Thyroid gland (tissue), 4 donors: ENCODE data around the gene ARPP21. TPM values are rescaled to one million over a fixed set of nuclear protein-coding genes. Genes with fewer than 3 reads are reported as not detected.

Experiments used
- DNase-seq, 2 donors: peaks; one replicate each; pipeline ENCODE4 v3.0.0-alpha.2; 2019
- H3K27ac ChIP-seq, 3 donors: fragments of 200-600 bp; sonication (generic); 1 replicate in 2 of 3; 2 replicates in 1 of 3; pipeline ENCODE4 v1.5.1; 2016 to 2019; ENCODE audit warnings: mild to moderate bottlenecking in 1 of 3, moderate library complexity in 1 of 3
- H3K27me3 ChIP-seq: fragments of 200-600 bp; sonication (generic); one replicate; pipeline ENCODE4 v1.5.1; 2019
- H3K36me3 ChIP-seq, 2 donors: fragments of 200-600 bp; sonication (generic); one replicate each; pipeline ENCODE4 v1.5.1; 2016 to 2019
- H3K4me1 ChIP-seq, 2 donors: fragments of 200-600 bp; sonication (generic); one replicate each; pipeline ENCODE4 v1.5.1; 2017 to 2019
- H3K4me3 ChIP-seq, 3 donors: fragments of 200-600 bp; sonication (generic); replicated peaks in 1 of 3; 1 replicate in 2 of 3; 2 replicates in 1 of 3; pipeline ENCODE4 v1.5.1; 2016; ENCODE audit warnings: mild to moderate bottlenecking in 1 of 3
- H3K9me3 ChIP-seq: fragments of 200-600 bp; sonication (generic); one replicate; pipeline ENCODE4 v1.5.1; 2017
- POLR2A ChIP-seq, 2 donors: fragments of 450-650 bp; IDR thresholded peaks; one replicate each; pipeline ENCODE4 v1.6.1; 2017; ENCODE audit warnings: antibody characterized with exemption in 2 of 2, mild to moderate bottlenecking in 2 of 2, moderate library complexity in 1 of 2
- WGBS, 2 donors: methylation state at CpG; one replicate each; pipeline ENCODE4 v1.1.5; 2017; 5-methylcytosine and 5-hydroxymethylcytosine counted together
- intact Hi-C: fragments of 100-400 bp; cut with DNase I; formaldehyde crosslinking; loops from one replicate; pipeline ENCODE4 v1.15.1; 2023
- total RNA-seq, 4 donors: library from RNA; depleted of rRNA; stranded (reverse); fragments of >200 nt; gene quantifications; one replicate each; pipeline ENCODE4 v1.2.3, GENCODE V29; 2016
- TF ChIP-seq, protein P1 (sequence below), 6 experiments: fragments of 200-600 bp in 3 of 6; fragments of 450-650 bp in 3 of 6; sonication (generic) in 3 of 6; IDR thresholded peaks; one replicate each; pipeline ENCODE4 v1.5.1; 2016 to 2019; ENCODE audit warnings: antibody characterized with exemption in 6 of 6, mild to moderate bottlenecking in 2 of 6, inconsistent platforms in 1 of 6, moderate library complexity in 1 of 6

ARPP21 gene
- total RNA-seq, 4 donors from 2014 or later: not detected

GRCh38 chr3:35733864-35734263 lies 94.5 kb downstream of the ARPP21 start:
- no peak overlapping the region for H3K4me3 ChIP-seq
- WGBS, 2 donors: 89 to 97% methylated on average over 2 of the region's 2 CpGs
- intact Hi-C loops: no loop called here
- DNase-seq: no peak
- H3K36me3 ChIP-seq: no peaks in the 10 kb centered on the region
- no peak overlapping the region for H3K27ac ChIP-seq
- H3K27me3 ChIP-seq: no peaks in the 10 kb centered on the region
- no peaks in the 10 kb centered on the region for H3K9me3 ChIP-seq
- TF ChIP-seq, protein P1, sequence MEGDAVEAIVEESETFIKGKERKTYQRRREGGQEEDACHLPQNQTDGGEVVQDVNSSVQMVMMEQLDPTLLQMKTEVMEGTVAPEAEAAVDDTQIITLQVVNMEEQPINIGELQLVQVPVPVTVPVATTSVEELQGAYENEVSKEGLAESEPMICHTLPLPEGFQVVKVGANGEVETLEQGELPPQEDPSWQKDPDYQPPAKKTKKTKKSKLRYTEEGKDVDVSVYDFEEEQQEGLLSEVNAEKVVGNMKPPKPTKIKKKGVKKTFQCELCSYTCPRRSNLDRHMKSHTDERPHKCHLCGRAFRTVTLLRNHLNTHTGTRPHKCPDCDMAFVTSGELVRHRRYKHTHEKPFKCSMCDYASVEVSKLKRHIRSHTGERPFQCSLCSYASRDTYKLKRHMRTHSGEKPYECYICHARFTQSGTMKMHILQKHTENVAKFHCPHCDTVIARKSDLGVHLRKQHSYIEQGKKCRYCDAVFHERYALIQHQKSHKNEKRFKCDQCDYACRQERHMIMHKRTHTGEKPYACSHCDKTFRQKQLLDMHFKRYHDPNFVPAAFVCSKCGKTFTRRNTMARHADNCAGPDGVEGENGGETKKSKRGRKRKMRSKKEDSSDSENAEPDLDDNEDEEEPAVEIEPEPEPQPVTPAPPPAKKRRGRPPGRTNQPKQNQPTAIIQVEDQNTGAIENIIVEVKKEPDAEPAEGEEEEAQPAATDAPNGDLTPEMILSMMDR (IDR thresholded peaks at IDR 0.05): no peak
- TF ChIP-seq POLR2A (IDR thresholded peaks at IDR 0.05): no peak
- H3K4me1 ChIP-seq: no peaks in the 10 kb centered on the region

DNA sequence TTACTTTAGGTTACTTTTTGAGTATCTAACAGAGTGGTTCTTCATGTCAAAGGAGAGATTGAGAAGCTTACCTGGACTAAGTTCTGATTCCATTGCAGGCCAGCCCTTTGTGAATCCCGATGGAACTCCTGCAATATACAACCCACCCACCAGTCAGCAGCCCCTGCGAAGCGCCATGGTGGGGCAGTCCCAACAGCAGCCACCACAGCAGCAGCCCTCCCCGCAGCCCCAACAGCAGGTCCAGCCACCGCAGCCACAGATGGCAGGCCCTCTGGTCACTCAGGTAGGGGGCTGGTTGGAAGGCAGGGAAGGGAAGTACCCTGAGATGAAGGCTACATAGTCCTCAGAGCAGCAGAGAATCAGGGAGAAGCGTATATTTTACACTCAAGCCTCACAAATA lies 97.8 kb downstream of the ARPP21 start:
- H3K36me3 ChIP-seq: no peaks in the 10 kb centered on the region
- H3K9me3 ChIP-seq: no peaks in the 10 kb centered on the region
- intact Hi-C loops: no loop called here
- TF ChIP-seq, protein P1 (IDR thresholded peaks at IDR 0.05): no peak
- no peak for TF ChIP-seq POLR2A (IDR thresholded peaks at IDR 0.05)
- WGBS, 2 donors: 92 to 98% methylated on average over 4 to 6 of the region's 6 CpGs
- H3K27ac ChIP-seq: no peak overlapping the region
- no peak for DNase-seq
- H3K4me1 ChIP-seq: no peaks in the 10 kb centered on the region
- H3K4me3 ChIP-seq: no peak overlapping the region
- no peaks in the 10 kb centered on the region for H3K27me3 ChIP-seq

- intact Hi-C loops: no loop called here
Observed at GRCh38 chr3:35737527-35737926, 98.2 kb downstream of the ARPP21 start.

DNA sequence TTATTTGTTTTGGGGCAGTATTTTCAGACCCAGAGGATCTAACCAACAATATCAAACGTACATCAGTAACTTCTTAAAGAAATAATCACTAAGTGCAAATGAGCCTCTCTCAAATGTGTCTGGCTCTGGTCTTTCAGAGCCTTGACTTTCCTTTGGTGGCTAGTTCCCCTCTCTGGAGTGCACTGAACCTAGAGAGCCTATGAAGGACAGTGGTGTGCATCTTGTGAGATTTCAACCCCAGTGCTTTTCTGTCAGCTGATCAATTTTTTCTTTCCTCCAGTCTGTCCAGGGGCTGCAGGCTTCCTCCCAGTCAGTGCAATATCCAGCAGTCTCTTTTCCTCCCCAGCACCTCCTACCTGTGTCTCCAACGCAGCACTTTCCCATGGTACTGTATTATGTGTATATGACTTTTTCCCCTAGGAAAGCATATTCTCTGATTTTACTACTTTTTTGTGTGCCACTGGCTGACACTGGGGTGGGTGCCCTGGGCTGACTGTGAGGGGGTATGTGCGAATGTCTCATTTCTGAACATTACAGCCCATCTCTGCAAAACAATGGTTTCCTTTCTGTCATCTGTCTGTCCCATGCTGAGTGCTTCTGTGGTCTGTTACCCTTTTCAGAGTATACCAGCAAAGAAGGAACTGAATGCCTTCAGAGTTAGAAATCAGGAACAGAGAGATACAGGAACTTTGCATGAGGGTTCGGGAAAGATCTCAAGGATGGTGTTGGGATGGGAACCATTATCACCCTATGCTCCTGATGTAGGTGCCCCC lies 98.8 kb downstream of the ARPP21 start:
- Histone ChIP-seq H3K9me3 (no peaks in the 10 kb centered on the region), H3K4me3 (no peak overlapping the region), H3K36me3 (no peaks in the 10 kb centered on the region), H3K4me1 (no peaks in the 10 kb centered on the region), H3K27ac (no peak overlapping the region), H3K27me3 (no peaks in the 10 kb centered on the region)
- no peak for DNase-seq
- intact Hi-C loops: no loop called here
- WGBS, 2 donors: 84% methylated on average over 4 of the region's 4 CpGs
- TF ChIP-seq, protein P1 (IDR thresholded peaks at IDR 0.05): no peak
- no peak for TF ChIP-seq POLR2A (IDR thresholded peaks at IDR 0.05)

More at GRCh38 chr3:35737527-35737926, 98.2 kb downstream of the ARPP21 start:
- no peak overlapping the region for H3K27ac ChIP-seq
- WGBS, 2 donors: 93 to 96% methylated on average over 4 of the region's 4 CpGs
- no peak overlapping the region for H3K4me3 ChIP-seq
- TF ChIP-seq, protein P1 (IDR thresholded peaks at IDR 0.05): no peak
- TF ChIP-seq POLR2A (IDR thresholded peaks at IDR 0.05): no peak
- no peak for DNase-seq
- no peaks in the 10 kb centered on the region for H3K4me1 ChIP-seq
- no peaks in the 10 kb centered on the region for H3K36me3 ChIP-seq
- no peaks in the 10 kb centered on the region for H3K9me3 ChIP-seq
- H3K27me3 ChIP-seq: no peaks in the 10 kb centered on the region

GRCh38 chr3:35739181-35739809 lies 100.0 kb downstream of the ARPP21 start:
- 62 to 63% methylated on average over 5 of the region's 5 CpGs for WGBS, 2 donors
- Histone ChIP-seq H3K4me1 (no peaks in the 10 kb centered on the region), H3K36me3 (no peaks in the 10 kb centered on the region), H3K4me3 (no peak overlapping the region), H3K27me3 (no peaks in the 10 kb centered on the region), H3K9me3 (no peaks in the 10 kb centered on the region), H3K27ac (no peak overlapping the region)
- intact Hi-C loops: no loop called here
- TF ChIP-seq, protein P1 (IDR thresholded peaks at IDR 0.05): no peak
- TF ChIP-seq POLR2A (IDR thresholded peaks at IDR 0.05): no peak
- no peak for DNase-seq
